ENCODE data around the gene CDCA8.

Gene CDCA8

DNA sequence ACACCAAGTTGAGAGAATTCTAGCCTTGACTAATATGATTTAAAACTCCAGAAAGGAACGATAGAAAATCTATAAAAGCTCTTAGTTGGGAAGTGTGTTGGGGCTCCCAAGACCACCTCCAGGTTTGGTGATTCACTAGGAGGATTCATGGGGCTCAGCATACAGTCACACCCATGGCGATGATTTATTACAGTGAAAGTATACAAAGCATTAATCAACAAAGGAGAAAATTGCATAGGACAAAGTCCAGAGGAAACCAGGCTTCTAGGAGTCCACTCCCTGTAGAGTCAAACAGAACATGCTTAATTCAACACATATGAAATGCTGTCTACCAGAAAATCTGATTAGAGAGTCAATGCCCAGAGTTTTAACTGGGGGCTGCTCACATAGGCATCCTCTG, 4.8 kb downstream of the CDCA8 start:
- Histone ChIP-seq H3K27me3 (ENCODE audit: insufficient read depth, poor library complexity, severe bottlenecking) (no peaks in the 10 kb centered on the region), H3K36me3 (ENCODE audit: low read depth) (peaks cover 84% of the 10 kb centered on the region), H3K9me3 (ENCODE audit: severe bottlenecking) (no peaks in the 10 kb centered on the region), H3K4me3 (ENCODE audit: severe bottlenecking) (no peak overlapping the region), H3K27ac (ENCODE audit: poor library complexity, severe bottlenecking) (no peak overlapping the region), H3K4me1 (ENCODE audit: insufficient read depth, poor library complexity, severe bottlenecking) (no peaks in the 10 kb centered on the region)
- ATAC-seq (ENCODE audit: low read depth) (no peak), DNase-seq (ENCODE audit: low spot score) (no peak)
- TF ChIP-seq, protein P1, sequence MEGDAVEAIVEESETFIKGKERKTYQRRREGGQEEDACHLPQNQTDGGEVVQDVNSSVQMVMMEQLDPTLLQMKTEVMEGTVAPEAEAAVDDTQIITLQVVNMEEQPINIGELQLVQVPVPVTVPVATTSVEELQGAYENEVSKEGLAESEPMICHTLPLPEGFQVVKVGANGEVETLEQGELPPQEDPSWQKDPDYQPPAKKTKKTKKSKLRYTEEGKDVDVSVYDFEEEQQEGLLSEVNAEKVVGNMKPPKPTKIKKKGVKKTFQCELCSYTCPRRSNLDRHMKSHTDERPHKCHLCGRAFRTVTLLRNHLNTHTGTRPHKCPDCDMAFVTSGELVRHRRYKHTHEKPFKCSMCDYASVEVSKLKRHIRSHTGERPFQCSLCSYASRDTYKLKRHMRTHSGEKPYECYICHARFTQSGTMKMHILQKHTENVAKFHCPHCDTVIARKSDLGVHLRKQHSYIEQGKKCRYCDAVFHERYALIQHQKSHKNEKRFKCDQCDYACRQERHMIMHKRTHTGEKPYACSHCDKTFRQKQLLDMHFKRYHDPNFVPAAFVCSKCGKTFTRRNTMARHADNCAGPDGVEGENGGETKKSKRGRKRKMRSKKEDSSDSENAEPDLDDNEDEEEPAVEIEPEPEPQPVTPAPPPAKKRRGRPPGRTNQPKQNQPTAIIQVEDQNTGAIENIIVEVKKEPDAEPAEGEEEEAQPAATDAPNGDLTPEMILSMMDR (IDR thresholded peaks at IDR 0.05; ENCODE audit: poor library complexity, severe bottlenecking): no peak

DNA sequence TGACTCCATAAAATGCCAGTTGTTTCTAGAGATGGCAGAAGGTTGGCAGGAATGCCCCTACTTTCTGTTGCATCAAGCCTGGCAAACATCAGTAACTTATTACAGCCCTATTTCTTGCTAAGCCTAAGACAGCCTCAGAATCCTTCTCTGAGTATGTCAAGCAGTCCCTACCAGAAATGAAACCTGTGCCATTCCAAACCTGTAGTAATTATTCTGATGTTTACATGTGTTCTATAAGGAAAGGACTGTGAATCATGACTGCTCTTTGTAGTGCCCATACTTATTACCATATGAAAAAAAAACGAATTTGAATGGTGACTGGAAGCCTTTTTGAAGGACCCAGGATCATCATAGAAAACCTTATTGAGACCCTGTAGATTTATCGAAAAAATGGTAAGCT, 5.4 kb downstream of the CDCA8 start:
- Histone ChIP-seq H3K27ac (ENCODE audit: poor library complexity, severe bottlenecking) (no peak overlapping the region), H3K36me3 (ENCODE audit: low read depth) (peaks cover 89% of the 10 kb centered on the region), H3K27me3 (ENCODE audit: insufficient read depth, poor library complexity, severe bottlenecking) (no peaks in the 10 kb centered on the region), H3K9me3 (ENCODE audit: severe bottlenecking) (no peaks in the 10 kb centered on the region), H3K4me1 (ENCODE audit: insufficient read depth, poor library complexity, severe bottlenecking) (no peaks in the 10 kb centered on the region), H3K4me3 (ENCODE audit: severe bottlenecking) (no peak overlapping the region)
- TF ChIP-seq, protein P1 (IDR thresholded peaks at IDR 0.05; ENCODE audit: poor library complexity, severe bottlenecking): no peak
- no peak for ATAC-seq (ENCODE audit: low read depth)
- no peak for DNase-seq (ENCODE audit: low spot score)

- H3K36me3 ChIP-seq (ENCODE audit: low read depth): peaks cover 95% of the 10 kb centered on the region
- H3K4me1 ChIP-seq (ENCODE audit: insufficient read depth, poor library complexity, severe bottlenecking): no peaks in the 10 kb centered on the region
- no peak overlapping the region for H3K27ac ChIP-seq (ENCODE audit: poor library complexity, severe bottlenecking)
- H3K9me3 ChIP-seq (ENCODE audit: severe bottlenecking): no peaks in the 10 kb centered on the region
- TF ChIP-seq, protein P1 (IDR thresholded peaks at IDR 0.05; ENCODE audit: poor library complexity, severe bottlenecking): no peak
- no peak overlapping the region for H3K4me3 ChIP-seq (ENCODE audit: severe bottlenecking)
- ATAC-seq (ENCODE audit: low read depth) (no peak), DNase-seq (ENCODE audit: low spot score) (no peak)
- no peaks in the 10 kb centered on the region for H3K27me3 ChIP-seq (ENCODE audit: insufficient read depth, poor library complexity, severe bottlenecking)
Measured at GRCh38 chr1:37699147-37699546, 6.8 kb downstream of the CDCA8 start.

GRCh38 chr1:37701051-37701450, 8.7 kb downstream of the CDCA8 start:
- ATAC-seq (ENCODE audit: low read depth) (no peak), DNase-seq (ENCODE audit: low spot score) (no peak)
- Histone ChIP-seq H3K9me3 (ENCODE audit: severe bottlenecking) (no peaks in the 10 kb centered on the region), H3K27me3 (ENCODE audit: insufficient read depth, poor library complexity, severe bottlenecking) (no peaks in the 10 kb centered on the region), H3K4me3 (ENCODE audit: severe bottlenecking) (no peak overlapping the region), H3K27ac (ENCODE audit: poor library complexity, severe bottlenecking) (no peak overlapping the region), H3K36me3 (ENCODE audit: low read depth) (peaks cover 90% of the 10 kb centered on the region), H3K4me1 (ENCODE audit: insufficient read depth, poor library complexity, severe bottlenecking) (no peaks in the 10 kb centered on the region)
- TF ChIP-seq, protein P1 (IDR thresholded peaks at IDR 0.05; ENCODE audit: poor library complexity, severe bottlenecking): no peak

DNA sequence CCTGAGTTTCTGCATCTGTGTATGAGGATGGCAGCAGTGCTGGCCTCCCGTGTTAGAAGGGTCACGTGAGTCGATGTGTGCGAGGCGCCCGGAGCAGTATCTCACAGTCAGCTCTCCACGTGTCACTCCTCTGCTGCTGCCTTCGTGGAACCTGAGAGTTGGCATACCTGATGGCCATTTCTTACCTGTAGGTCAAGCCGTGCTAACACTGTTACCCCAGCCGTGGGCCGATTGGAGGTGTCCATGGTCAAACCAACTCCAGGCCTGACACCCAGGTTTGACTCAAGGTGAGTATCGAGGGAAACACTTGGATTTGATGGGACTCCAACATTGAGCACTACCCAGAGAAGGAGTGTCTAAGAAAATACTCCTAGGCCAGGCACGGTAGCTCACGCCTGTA, 10.7 kb downstream of the CDCA8 start:
- DNase-seq (ENCODE audit: low spot score) (no peak), ATAC-seq (ENCODE audit: low read depth) (no peak)
- Histone ChIP-seq H3K36me3 (ENCODE audit: low read depth) (peaks cover 90% of the 10 kb centered on the region), H3K27ac (ENCODE audit: poor library complexity, severe bottlenecking) (no peak overlapping the region), H3K4me1 (ENCODE audit: insufficient read depth, poor library complexity, severe bottlenecking) (no peaks in the 10 kb centered on the region), H3K9me3 (ENCODE audit: severe bottlenecking) (no peaks in the 10 kb centered on the region), H3K4me3 (ENCODE audit: severe bottlenecking) (no peak overlapping the region), H3K27me3 (ENCODE audit: insufficient read depth, poor library complexity, severe bottlenecking) (no peaks in the 10 kb centered on the region)
- TF ChIP-seq, protein P1 (IDR thresholded peaks at IDR 0.05; ENCODE audit: poor library complexity, severe bottlenecking): no peak
